Small intestine (tissue), 4 donors: ENCODE results near the gene ASPRV1. TPM values are rescaled to one million over a fixed set of nuclear protein-coding genes. Genes with fewer than 3 reads are reported as not detected.

Experiments
- polyA plus RNA-seq, 4 donors: library from polyadenylated mRNA; stranded (reverse) in 3 of 4; unstranded in 1 of 4; fragments of 200-250 nt in 3 of 4; fragments of 120-200 nt in 1 of 4; gene quantifications; one replicate each; pipeline versions ENCODE4 v1.2.1 to v1.2.3, GENCODE V29; 2013
- donor health status: healthy with polysubstance abuse.
- donor health status: Bipolar disorder and iron deficiency.
- donor health status: healthy.

Gene ASPRV1
- polyA plus RNA-seq, 4 donors = 1.3 to 3.5 (median 2.3) TPM

Other genes starting within 250 kb of the ASPRV1 start
- gene ANXA4, start 219.5 kb downstream of the ASPRV1 start, polyA plus RNA-seq = 100 to 1,000 TPM; 289 to 764 (median 313) TPM
- gene GMCL1, start 132.0 kb downstream of the ASPRV1 start, polyA plus RNA-seq = 10 to 100 TPM; 13.6 to 34.0 (median 17.7) TPM
- 10 to 100 TPM; 39.8 to 46.2 (median 41.2) TPM for gene SNRNP27, start 67.7 kb downstream of the ASPRV1 start, polyA plus RNA-seq
- 10 to 100 TPM in 3 of 4 donors, 1 to 10 TPM in 1; 7.4 to 38.2 (median 35.9) TPM for gene MXD1, start 46.5 kb downstream of the ASPRV1 start, polyA plus RNA-seq
- gene PCBP1, start 125.8 kb upstream of the ASPRV1 start, polyA plus RNA-seq = 100 to 1,000 TPM; 247 to 311 (median 295) TPM
- 10 to 100 TPM in 1 of 4 donors, 1 to 10 TPM in 3; 4.3 to 11.9 (median 7.0) TPM for gene C2orf42, start 229.4 kb upstream of the ASPRV1 start, polyA plus RNA-seq